Head of caudate nucleus (tissue), 42 donors: ENCODE measurements around the gene ZNF346.
A peak's percentile ranks its signal among the peaks of the same experiment; 100 is the strongest.
"Not testable (repeated sequence)": the region's sequence is repeated elsewhere in the genome, so short reads cannot be mapped to it uniquely, and the experiment has no call there.

Experiments used
- DNase-seq, 42 donors: peaks; one replicate each; pipeline versions ENCODE4 v3.0.0 to v3.0.0-alpha.2; 2020 to 2021; ENCODE audit warnings: mixed read lengths in 7 of 42
- intact Hi-C: fragments of 100-400 bp; cut with DNase I; formaldehyde crosslinking; loops from one replicate; pipeline ENCODE4 v1.15.0; 2022

Gene ZNF346

DNA sequence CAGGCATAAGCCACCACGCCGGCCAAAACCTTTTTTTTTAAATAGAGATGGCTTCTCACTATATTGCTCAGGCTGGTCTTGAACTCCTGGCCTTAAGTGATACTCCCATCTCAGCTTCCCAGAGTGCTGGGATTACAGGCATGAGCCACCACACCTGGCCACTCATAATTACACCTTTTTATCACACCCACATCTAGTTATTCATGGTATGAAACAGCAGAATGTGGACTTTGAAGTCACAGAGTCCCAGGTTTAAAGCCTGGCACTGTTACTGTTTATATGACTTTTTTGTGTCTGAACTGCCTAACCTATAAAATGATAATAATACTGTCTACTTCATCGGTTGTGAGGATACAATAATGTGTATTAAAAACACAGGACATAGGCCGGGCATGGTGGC lies 23.1 kb downstream of the ZNF346 start:
- DNase-seq: no peak
- intact Hi-C loops: no loop called here

DNA sequence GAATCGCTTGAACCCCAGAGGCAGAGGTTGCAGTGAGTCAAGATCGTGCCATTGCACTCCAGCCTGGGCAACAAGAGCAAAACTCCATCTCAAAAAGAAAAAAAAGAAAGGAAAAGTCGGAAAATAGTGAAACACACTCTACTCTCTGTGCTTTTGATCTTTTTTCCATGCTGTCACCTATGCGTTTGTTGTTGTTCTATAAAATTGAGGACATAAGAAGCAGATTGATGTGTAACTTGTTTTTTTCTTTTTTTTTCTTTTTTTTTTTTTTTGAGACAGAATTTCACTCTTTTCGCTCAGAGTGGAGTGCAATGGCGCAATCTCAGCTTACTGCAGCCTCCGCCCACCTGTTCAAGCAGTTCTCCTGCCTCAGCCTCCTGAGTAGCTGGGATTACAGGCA lies 26.0 kb downstream of the ZNF346 start:
- intact Hi-C loops: not testable (repeated sequence)
- peak in 1 of 42 donors; percentile 13 for DNase-seq

DNA sequence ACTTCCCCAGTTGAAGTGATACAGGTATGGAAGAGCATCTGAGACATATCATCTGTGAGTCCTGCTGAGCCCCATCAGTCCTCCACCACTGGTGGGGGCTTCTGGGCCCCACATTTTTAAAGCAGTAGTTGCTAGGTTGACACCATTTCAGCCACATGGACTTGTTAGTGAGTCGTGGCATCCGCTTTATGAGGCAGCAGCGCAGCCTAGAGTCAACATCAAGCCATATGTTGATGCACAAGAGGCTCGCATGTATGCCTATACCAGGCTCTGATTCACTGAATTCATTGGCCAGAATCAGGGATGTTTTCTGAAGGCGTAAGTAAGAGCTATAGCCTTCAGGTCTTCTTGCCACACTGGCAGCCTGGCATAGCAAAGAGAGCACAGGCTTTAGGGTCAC lies 26.8 kb downstream of the ZNF346 start:
- intact Hi-C loops: no loop called here
- DNase-seq: no peak

- intact Hi-C loops: no loop called here
- no peak for DNase-seq
Observed at GRCh38 chr5:177064500-177065277, 42.2 kb downstream of the ZNF346 start.

DNA sequence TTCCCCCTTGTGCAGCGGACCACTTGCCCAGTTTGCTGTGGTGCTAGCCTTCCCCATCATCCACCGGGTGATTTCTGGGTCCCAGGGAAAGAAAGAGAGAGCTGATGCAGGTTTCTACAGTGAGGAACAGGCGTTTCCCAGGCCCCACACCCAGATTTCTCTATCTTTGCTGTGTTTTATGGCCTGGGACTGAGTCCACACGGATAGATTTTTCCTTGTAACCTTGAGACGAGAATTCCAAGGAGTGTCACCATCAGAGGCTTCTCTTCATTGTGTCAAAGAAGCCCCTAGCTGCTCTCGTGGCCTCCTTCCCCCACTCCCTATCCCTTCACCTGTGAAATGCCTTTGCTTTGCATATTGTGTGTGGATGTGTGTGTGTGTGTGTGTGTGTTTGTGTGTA lies 43.0 kb downstream of the ZNF346 start:
- DNase-seq: no peak
- intact Hi-C loops: no loop called here

GRCh38 chr5:177066224-177066623 lies 43.7 kb downstream of the ZNF346 start:
- DNase-seq: no peak
- intact Hi-C loops: no loop called here

DNA sequence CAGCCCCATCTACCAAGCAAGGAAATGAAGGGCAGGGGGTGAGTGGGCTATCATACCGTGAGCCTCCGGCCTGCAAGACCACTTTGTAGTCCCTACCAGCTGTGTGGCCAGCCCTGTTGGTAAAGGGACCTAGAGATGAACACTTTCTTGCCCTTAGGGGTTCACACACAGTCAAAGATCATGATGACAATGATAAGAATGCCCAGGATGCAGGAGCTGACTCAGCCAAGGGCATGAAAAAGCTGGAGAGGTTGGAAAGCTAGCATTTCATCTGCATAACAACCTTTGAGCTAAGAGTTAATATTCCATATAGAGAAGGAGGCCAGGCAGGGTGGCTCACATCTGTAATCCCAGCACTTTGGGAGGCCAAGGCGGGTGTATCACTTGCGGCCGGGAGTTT lies 45.0 kb downstream of the ZNF346 start:
- intact Hi-C loops: no loop called here
- no peak for DNase-seq

GRCh38 chr5:177070536-177071191 lies 48.2 kb downstream of the ZNF346 start:
- intact Hi-C loops: no loop called here
- DNase-seq: no peak

DNA sequence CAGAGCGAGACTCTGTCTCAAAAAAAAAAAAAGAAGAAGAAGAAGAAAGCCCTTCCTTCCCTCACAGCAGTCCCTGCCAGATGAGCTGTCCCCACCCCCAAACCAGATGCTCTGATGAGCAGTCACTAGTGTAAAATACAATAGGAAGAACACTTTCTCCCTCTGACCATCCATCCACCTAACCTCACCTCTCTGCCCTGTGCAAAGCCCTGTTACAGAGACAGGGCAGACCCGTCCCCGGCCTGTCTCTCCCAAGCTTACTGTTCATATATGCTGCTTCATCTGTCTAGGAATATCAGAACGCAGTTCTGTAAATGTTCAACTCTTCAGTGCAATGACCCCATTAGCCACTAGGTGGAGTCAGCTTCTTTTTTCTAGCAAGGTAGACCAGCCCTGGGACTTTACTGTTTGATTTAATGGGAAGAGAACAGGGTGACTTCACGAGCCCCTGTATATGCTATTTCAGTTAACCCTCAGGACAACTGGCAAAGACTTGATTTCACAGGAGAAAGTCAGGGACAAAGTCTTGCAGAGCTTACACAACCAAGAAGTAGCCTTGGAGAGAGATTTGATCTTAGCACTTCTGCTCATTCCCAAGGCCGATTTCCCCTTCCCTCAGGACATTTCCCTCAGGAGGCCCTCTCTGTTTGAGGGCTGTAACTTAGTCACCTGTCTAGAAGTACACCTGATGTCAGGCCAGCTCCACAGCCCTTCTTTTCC lies 49.3 kb downstream of the ZNF346 start:
- intact Hi-C loops: no loop called here

GRCh38 chr5:177077335-177077734 lies 54.8 kb downstream of the ZNF346 start:
- intact Hi-C loops: no loop called here
- DNase-seq: no peak

More for the DNA sequence above, 49.3 kb downstream of the ZNF346 start:
- peak in 36 of 42 donors; percentile 15 to 93 (median 74) for DNase-seq

- DNase-seq: no peak
- intact Hi-C loops: no loop called here
Observed at GRCh38 chr5:177079606-177080005, 57.1 kb downstream of the ZNF346 start.

DNA sequence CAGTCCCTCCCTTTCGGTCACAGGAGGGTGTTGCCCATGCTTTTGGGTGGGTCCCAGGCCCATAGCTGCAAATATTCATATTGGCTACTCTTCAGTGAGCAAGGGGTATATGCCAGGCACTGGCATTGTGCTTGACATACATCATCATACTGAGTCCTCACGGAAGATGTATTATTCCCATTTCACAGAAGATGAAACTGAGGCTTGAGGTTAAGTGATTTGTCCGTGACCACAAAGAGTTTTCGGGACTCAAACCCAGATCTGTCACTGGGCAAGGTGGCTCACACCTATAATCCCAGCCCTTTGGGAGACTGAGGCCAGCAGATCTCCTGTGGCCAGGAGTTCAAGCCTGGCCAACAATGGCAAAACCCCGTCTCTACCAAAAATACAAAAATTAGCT lies 57.8 kb downstream of the ZNF346 start:
- intact Hi-C loops: no loop called here
- no peak for DNase-seq

- intact Hi-C loops: no loop called here
- no peak for DNase-seq
Observed at GRCh38 chr5:177081859-177082258, 59.4 kb downstream of the ZNF346 start.

- intact Hi-C loops: no loop called here
- DNase-seq: no peak
Observed at GRCh38 chr5:177083357-177083756, 60.9 kb downstream of the ZNF346 start.

GRCh38 chr5:177084175-177084574 lies 61.7 kb downstream of the ZNF346 start:
- intact Hi-C loops: no loop called here
- DNase-seq: no peak

- DNase-seq: no peak
- intact Hi-C loops: no loop called here
Observed at GRCh38 chr5:177085985-177086653, 63.6 kb downstream of the ZNF346 start.

DNA sequence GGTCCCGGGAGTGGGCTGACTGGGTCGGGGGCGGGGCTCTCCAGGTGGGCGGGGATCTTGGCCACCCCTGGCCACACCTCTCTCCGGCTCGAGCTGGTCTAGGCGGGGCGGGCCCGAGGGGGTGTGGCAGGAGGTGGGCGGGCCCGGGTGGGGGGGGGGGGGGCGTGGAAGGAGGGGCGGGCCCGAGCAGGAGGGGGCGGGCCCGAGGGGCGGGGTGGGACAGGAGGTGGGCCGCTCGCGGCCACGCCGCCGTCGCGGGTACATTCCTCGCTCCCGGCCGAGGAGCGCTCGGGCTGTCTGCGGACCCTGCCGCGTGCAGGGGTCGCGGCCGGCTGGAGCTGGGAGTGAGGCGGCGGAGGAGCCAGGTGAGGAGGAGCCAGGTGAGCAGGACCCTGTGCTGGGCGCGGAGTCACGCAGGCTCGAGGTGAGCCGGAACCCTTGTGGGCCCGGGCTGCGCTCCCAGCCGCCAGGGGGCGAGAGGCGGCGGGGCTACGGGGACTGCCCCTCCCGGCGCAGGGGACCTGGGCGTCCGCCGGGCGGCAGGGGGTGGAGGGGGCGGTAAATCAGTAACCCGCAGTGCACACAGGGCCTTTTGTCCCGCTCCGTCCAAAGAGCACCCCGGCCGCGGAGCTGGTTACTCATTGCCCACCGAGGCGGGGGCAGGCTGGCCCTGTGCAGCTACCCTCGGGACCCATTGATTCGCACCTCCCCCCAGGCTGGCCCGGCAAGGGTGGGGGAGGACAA lies 64.3 kb downstream of the ZNF346 start, which contains the start of gene FGFR4:
TSS of gene FGFR4 (plus strand) at position 262 of the 744 bp plus-strand sequence. CDS start 2,688 bp downstream, outside the sequence.
- intact Hi-C loops: no loop called here
- peak in 9 of 42 donors; percentile 1 to 44 (median 22) for DNase-seq

GRCh38 chr5:177087398-177088005 lies 65.0 kb downstream of the ZNF346 start:
- intact Hi-C loops: no loop called here
- DNase-seq: no peak
